SU-DHL-6 (cell line): ENCODE results near the gene GTF2IRD1.

Experiments
- CTCF ChIP-seq: fragments of 200-600 bp; sonication (generic); IDR thresholded peaks from one replicate; pipeline ENCODE4 v1.5.1; 2017; ENCODE audit warnings: antibody characterized with exemption, mild to moderate bottlenecking, low read length, moderate library complexity; ENCODE audit not compliant: insufficient read depth, poor library complexity, severe bottlenecking
- EZH2phosphoT487 ChIP-seq: fragments of 200-600 bp; sonication (generic), shearing (Covaris generic); conservative IDR thresholded peaks from 2 replicates; pipeline ENCODE4 v1.6.1; 2018; ENCODE audit warnings: mild to moderate bottlenecking, antibody characterized with exemption, low read length, moderate library complexity, mixed read lengths

- TF ChIP-seq CTCF (no peak), EZH2phosphoT487 (no peak)
These were observed 28.4 kb downstream of the GTF2IRD1 start for GRCh38 chr7:74482197-74482467.
